Cardiac muscle cell (in vitro differentiated cells and primary cell): Measurements from ENCODE around the gene TAF1B. TPM values are rescaled to one million over a fixed set of nuclear protein-coding genes. Genes with fewer than 3 reads are reported as not detected.
A peak's percentile ranks its signal among the peaks of the same experiment; 100 is the strongest.

ENCODE experiments used
- DNase-seq, 2 donors: peaks; one replicate each; pipeline versions ENCODE4 v3.0.0 to v3.0.0-alpha.2; 2010 to 2017; ENCODE audit warnings: low read depth in 1 of 2, low spot score in 1 of 2
- H3K27ac ChIP-seq: fragments of 200-600 bp; sonication (generic); 2 replicates; pipeline ENCODE4 v1.5.1; 2016
- H3K27me3 ChIP-seq: fragments of 200-600 bp; sonication (generic); 2 replicates; pipeline ENCODE4 v1.6.0; 2016; ENCODE audit warnings: control low read depth
- H3K36me3 ChIP-seq: fragments of 200-600 bp; sonication (generic); 2 replicates; pipeline ENCODE4 v1.5.1; 2016; ENCODE audit warnings: control low read depth
- H3K4me1 ChIP-seq: fragments of 200-600 bp; sonication (generic); 2 replicates; pipeline ENCODE4 v1.8.1; 2017; ENCODE audit warnings: low read depth, mild to moderate bottlenecking, mixed run types
- H3K4me3 ChIP-seq: fragments of 200-600 bp; sonication (generic); 2 replicates; pipeline ENCODE4 v1.5.1; 2016; ENCODE audit warnings: mild to moderate bottlenecking
- H3K9me3 ChIP-seq: fragments of 200-600 bp; sonication (generic); 2 replicates; pipeline ENCODE4 v1.5.1; 2017; ENCODE audit warnings: low read depth, mild to moderate bottlenecking, control low read depth
- CTCF ChIP-seq: IDR thresholded peaks from 2 replicates; pipeline ENCODE4 v1.5.1; 2012; ENCODE audit warnings: low read depth, mild to moderate bottlenecking, low read length
- polyA plus RNA-seq: library from polyadenylated mRNA; unstranded; fragments of >200 nt; fragmentation: Nextera tagmentation; extraction: Ambion mirVana; gene quantifications from 2 replicates; pipeline ENCODE4 v1.2.1, GENCODE V29; 2016
- total RNA-seq: library from RNA; depleted of rRNA; stranded (reverse); fragments of >200 nt; gene quantifications from 2 replicates; pipeline ENCODE4 v1.2.3, GENCODE V29; 2016

Gene TAF1B
- total and polyA plus RNA-seq, 2 experiments from 2014 or later = 11.2 to 14.2 TPM

- no peak for DNase-seq
- Histone ChIP-seq H3K27me3 (no peaks in the 10 kb centered on the region), H3K27ac (no peak overlapping the region), H3K9me3 (no peaks in the 10 kb centered on the region), H3K4me1 (no peaks in the 10 kb centered on the region), H3K4me3 (no peak overlapping the region), H3K36me3 (no peaks in the 10 kb centered on the region)
- no peak for TF ChIP-seq CTCF
Observed at GRCh38 chr2:9815076-9815475, 28.2 kb upstream of the TAF1B start.

GRCh38 chr2:9815844-9816279 lies 27.4 kb upstream of the TAF1B start:
- H3K27ac ChIP-seq = no peak overlapping the region
- H3K9me3 ChIP-seq = no peaks in the 10 kb centered on the region
- H3K27me3 ChIP-seq = no peaks in the 10 kb centered on the region
- H3K36me3 ChIP-seq = no peaks in the 10 kb centered on the region
- DNase-seq = no peak
- no peak overlapping the region for H3K4me3 ChIP-seq
- no peaks in the 10 kb centered on the region for H3K4me1 ChIP-seq
- TF ChIP-seq CTCF = no peak

- no peak for TF ChIP-seq CTCF
- Histone ChIP-seq H3K4me3 (no peak overlapping the region), H3K9me3 (no peaks in the 10 kb centered on the region), H3K4me1 (no peaks in the 10 kb centered on the region), H3K27ac (no peak overlapping the region), H3K27me3 (no peaks in the 10 kb centered on the region), H3K36me3 (no peaks in the 10 kb centered on the region)
- no peak for DNase-seq
Observed at GRCh38 chr2:9818097-9818496, 25.2 kb upstream of the TAF1B start.

- H3K4me3 ChIP-seq = no peak overlapping the region
- H3K4me1 ChIP-seq = no peaks in the 10 kb centered on the region
- H3K9me3 ChIP-seq = no peaks in the 10 kb centered on the region
- H3K27me3 ChIP-seq = no peaks in the 10 kb centered on the region
- no peak overlapping the region for H3K27ac ChIP-seq
- no peaks in the 10 kb centered on the region for H3K36me3 ChIP-seq
- DNase-seq = no peak
- no peak for TF ChIP-seq CTCF
Observed at GRCh38 chr2:9819551-9819950, 23.7 kb upstream of the TAF1B start.

GRCh38 chr2:9820020-9820973 lies 23.0 kb upstream of the TAF1B start:
- no peak for TF ChIP-seq CTCF
- H3K36me3 ChIP-seq = no peaks in the 10 kb centered on the region
- H3K27ac ChIP-seq = no peak overlapping the region
- H3K4me3 ChIP-seq = no peak overlapping the region
- no peaks in the 10 kb centered on the region for H3K4me1 ChIP-seq
- H3K27me3 ChIP-seq = no peaks in the 10 kb centered on the region
- peak in 1 of 2 donors; percentile 50 for DNase-seq
- no peaks in the 10 kb centered on the region for H3K9me3 ChIP-seq
